GM12878 (cell line): Measurements from ENCODE around the gene CTNNAL1. TPM values are rescaled to one million over a fixed set of nuclear protein-coding genes. Genes with fewer than 3 reads are reported as not detected.

Experiments used
- ATAC-seq: fragments of 200-7000 bp; cut with Tn5 transposase; 3 replicates; pipeline ENCODE4 v1.9.1; 2020; ENCODE audit warnings: mild to moderate bottlenecking, moderate library complexity
- BruUV-seq: library from RNA; stranded (reverse); fragments of 400-500 nt; replicated peaks from 2 replicates; lab custom pipeline; 2021; lab: Mats Ljungman, UMichigan
- CTCF ChIA-PET: fragments of 300-600 bp; sonication (Branson Sonifier 250); formaldehyde crosslinking; extraction: SDS; loops from one replicate; lab custom pipeline; 2021; ENCODE audit warnings: inconsistent platforms; lab: Yijun Ruan, JAX
- POLR2A ChIA-PET: fragments of 350-600 bp; formaldehyde crosslinking; extraction: SDS; loops from one replicate; lab custom pipeline; 2021; ENCODE audit warnings: inconsistent platforms; lab: Charles Lee
- RAD21 ChIA-PET: fragments of 300-600 bp; sonication (Branson Sonifier 250); formaldehyde crosslinking; loops from one replicate; lab custom pipeline; 2023; ENCODE audit warnings: antibody characterized with exemption; ENCODE audit not compliant: unreplicated experiment; lab: Charles Lee
- SMC1A ChIA-PET: fragments of 300-600 bp; sonication (Branson Sonifier 250); formaldehyde crosslinking; loops from one replicate; lab custom pipeline; 2023; ENCODE audit not compliant: unreplicated experiment, uncharacterized antibody; lab: Charles Lee
- DNase-seq: peaks from one replicate; pipeline ENCODE4 v3.0.0-alpha.2; 2011; ENCODE audit warnings: low read depth, low spot score
- FAIRE-seq: peaks from 3 replicates; lab custom pipeline; 2011; peaks lifted over from hg19 to GRCh38; lab: Jason Lieb, UNC
- H2AFZ ChIP-seq: 2 replicates; pipeline ENCODE4 v1.6.0; 2011; ENCODE audit warnings: low read depth, low read length, control low read depth; ENCODE audit not compliant: control insufficient read depth
- H3K27ac ChIP-seq: 2 replicates; pipeline ENCODE4 v1.5.1; 2011; ENCODE audit warnings: control low read depth; ENCODE audit not compliant: control insufficient read depth, insufficient read depth
- H3K27me3 ChIP-seq, 2 experiments: replicated peaks in 1 of 2; 2 replicates each; pipeline versions ENCODE4 v1.6.0 to v1.6.1; 2011; ENCODE audit warnings: low read length in 1 of 2; ENCODE audit not compliant: control insufficient read depth in 2 of 2, insufficient read depth in 2 of 2
- H3K36me3 ChIP-seq, 2 experiments: 2 replicates each; pipeline ENCODE4 v1.5.1; 2011; ENCODE audit warnings: low read length in 1 of 2; ENCODE audit not compliant: control insufficient read depth in 2 of 2, insufficient read depth in 2 of 2
- H3K4me1 ChIP-seq: 2 replicates; pipeline ENCODE4 v1.6.1; 2011; ENCODE audit warnings: mild to moderate bottlenecking, low read length, moderate library complexity, mixed read lengths; ENCODE audit not compliant: control insufficient read depth, insufficient read depth
- H3K4me2 ChIP-seq: 2 replicates; pipeline ENCODE4 v1.6.0; 2011; ENCODE audit warnings: control low read depth; ENCODE audit not compliant: control insufficient read depth, insufficient read depth
- H3K4me3 ChIP-seq: fragments of 200-600 bp; sonication (generic); 2 replicates; pipeline ENCODE4 v1.5.1; 2016
- H3K79me2 ChIP-seq: 2 replicates; pipeline ENCODE4 v1.6.0; 2011; ENCODE audit warnings: low read length; ENCODE audit not compliant: control insufficient read depth, insufficient read depth
- H3K9ac ChIP-seq: 2 replicates; pipeline ENCODE4 v1.8.0; 2011; ENCODE audit warnings: low read length, control low read depth, mixed read lengths; ENCODE audit not compliant: control insufficient read depth, insufficient read depth
- H3K9me3 ChIP-seq: replicated peaks from 3 replicates; pipeline ENCODE4 v1.5.1; 2011; ENCODE audit warnings: mild to moderate bottlenecking, low read length; ENCODE audit not compliant: control insufficient read depth, insufficient read depth
- H4K20me1 ChIP-seq: 2 replicates; pipeline ENCODE4 v1.6.0; 2011; ENCODE audit not compliant: control insufficient read depth, insufficient read depth
- ATF2 ChIP-seq: IDR thresholded peaks from 2 replicates; pipeline ENCODE4 v1.6.1; 2012; ENCODE audit warnings: low read length, inconsistent platforms
- BHLHE40 ChIP-seq, 2 experiments: fragments of 450-650 bp in 1 of 2; IDR thresholded peaks; 2 replicates each; pipeline ENCODE4 v1.6.1; 2011 to 2017; ENCODE audit warnings: low read depth in 2 of 2, borderline replicate concordance in 1 of 2, improper control_type of control experiment in 1 of 2, low read length in 1 of 2, mild to moderate bottlenecking in 1 of 2
- CBFB ChIP-seq: IDR thresholded peaks from 2 replicates; pipeline ENCODE4 v1.6.1; 2016; ENCODE audit warnings: antibody characterized with exemption, low read depth
- CUX1 ChIP-seq: IDR thresholded peaks from 2 replicates; pipeline ENCODE4 v1.6.1; 2012; ENCODE audit warnings: improper control_type of control experiment, low read depth, low read length; ENCODE audit not compliant: insufficient replicate concordance
- ELK1 ChIP-seq: IDR thresholded peaks from 2 replicates; pipeline ENCODE4 v1.6.1; 2012; ENCODE audit warnings: low read depth, low read length, improper control_type of control experiment
- ESRRA ChIP-seq: IDR thresholded peaks from 2 replicates; pipeline ENCODE4 v1.6.1; 2012; ENCODE audit warnings: mild to moderate bottlenecking, low read length, improper control_type of control experiment
- HDAC2 ChIP-seq: fragments of 200-600 bp; sonication (generic); IDR thresholded peaks from 2 replicates; pipeline ENCODE4 v1.6.1; 2017
- KLF5 ChIP-seq: fragments of 450-650 bp; IDR thresholded peaks from 2 replicates; pipeline ENCODE4 v1.6.1; 2014; ENCODE audit warnings: mild to moderate bottlenecking; ENCODE audit not compliant: partially characterized antibody
- MEF2A ChIP-seq: IDR thresholded peaks from 2 replicates; pipeline ENCODE4 v1.6.1; 2011; ENCODE audit warnings: low read depth, mild to moderate bottlenecking, low read length, moderate library complexity; ENCODE audit not compliant: insufficient read depth
- MYC ChIP-seq: IDR thresholded peaks from 2 replicates; pipeline ENCODE4 v1.6.1; 2011; ENCODE audit warnings: mild to moderate bottlenecking, low read length, moderate library complexity, inconsistent platforms; ENCODE audit not compliant: insufficient read depth, insufficient replicate concordance, insufficient read length, severe bottlenecking
- NFIC ChIP-seq: IDR thresholded peaks from 2 replicates; pipeline ENCODE4 v1.6.1; 2012; ENCODE audit warnings: low read depth, mild to moderate bottlenecking, inconsistent platforms, low read length, moderate library complexity
- RUNX3 ChIP-seq: IDR thresholded peaks from 2 replicates; pipeline ENCODE4 v1.6.1; 2012; ENCODE audit warnings: low read length, inconsistent platforms
- SREBF2 ChIP-seq: IDR thresholded peaks from 2 replicates; pipeline ENCODE4 v1.6.1; 2012; ENCODE audit warnings: mild to moderate bottlenecking, low read length
- SRF ChIP-seq, 2 experiments: IDR thresholded peaks; 2 replicates each; pipeline ENCODE4 v1.6.1; 2011; ENCODE audit warnings: low read depth in 2 of 2, low read length in 2 of 2, mild to moderate bottlenecking in 1 of 2, moderate library complexity in 1 of 2
- TAF1 ChIP-seq: IDR thresholded peaks from 2 replicates; pipeline ENCODE4 v1.6.1; 2011; ENCODE audit warnings: mild to moderate bottlenecking, low read depth, low read length, borderline replicate concordance
- ZBED1 ChIP-seq: IDR thresholded peaks from 2 replicates; pipeline ENCODE4 v1.6.1; 2016; ENCODE audit warnings: borderline replicate concordance
- ZNF274 ChIP-seq: IDR thresholded peaks from one replicate; pipeline ENCODE4 v1.8.0; 2011; ENCODE audit not compliant: insufficient read length, insufficient read depth
- WGBS: methylation state at CpG from one replicate; pipeline ENCODE4 v1.1.6; 2016; ENCODE audit warnings: low lambda C conversion rate; ENCODE audit not compliant: insufficient replicate concordance, insufficient coverage; ENCODE audit errors: missing lambda C conversion rate; 5-methylcytosine and 5-hydroxymethylcytosine counted together
- in situ Hi-C: fragments of 300-500 bp; cut with MboI; formaldehyde crosslinking; loops from 9 replicates; pipeline ENCODE4 v1.14.3; 2018; ENCODE audit warnings: mixed read lengths
- intact Hi-C: fragments of 100-400 bp; cut with micrococcal nuclease; formaldehyde crosslinking; loops from one replicate; pipeline ENCODE4 v1.14.2; 2022; ENCODE audit not compliant: unreplicated experiment
- polyA plus RNA-seq, 11 experiments: library from polyadenylated mRNA; depleted of rRNA in 4 of 11; unstranded in 6 of 11; stranded (reverse) in 5 of 11; fragments of >200 nt; fragmentation: Nextera tagmentation in 4 of 11; fragmentation: Illumina TruSeq in 1 of 11; extraction: Ambion mirVana in 4 of 11; extraction: Trizol in 1 of 11; gene quantifications; 1 replicate in 1 of 11; 2 replicates in 10 of 11; pipeline versions ENCODE4 v1.2.1 to v1.2.3, GENCODE V29; 2011 to 2016; ENCODE audit warnings: inconsistent platforms in 2 of 11, missing spikeins in 2 of 11, low read depth in 1 of 11
- total RNA-seq, 4 experiments: library from RNA; depleted of rRNA in 3 of 4; stranded (reverse); fragments of >200 nt in 3 of 4; fragmentation: Illumina TruSeq in 1 of 4; extraction: Trizol in 1 of 4; gene quantifications; 2 replicates each; pipeline versions ENCODE4 v1.2.1 to v1.2.3, GENCODE V29; 2013 to 2021

Gene CTNNAL1
- total and polyA plus RNA-seq, 10 of the 15 experiments (the other 5 are each of a cell fraction or from before 2014, with no cell fraction given): 16.3 to 82.5 (median 45.2) TPM

- TF ChIP-seq CUX1: no peak
- no peak for TF ChIP-seq MEF2A
- no peak for TF ChIP-seq SRF (IDR thresholded peaks at IDR 0.05; ENCODE audit: low read depth in 2 of 2, low read length in 2 of 2)
- TF ChIP-seq ZBED1: no peak
- TF ChIP-seq ZNF274: no peak
Observed at GRCh38 chr9:109031241-109031640, 17.9 kb upstream of the CTNNAL1 start (continued).

GRCh38 chr9:109030426-109030825, 17.1 kb upstream of the CTNNAL1 start:
- no peak for FAIRE-seq
- POLR2A ChIA-PET: no interaction called here
- TF ChIP-seq TAF1: no peak
- TF ChIP-seq CBFB: no peak
- TF ChIP-seq ATF2: no peak
- TF ChIP-seq ESRRA: no peak
- no peak for TF ChIP-seq BHLHE40 (IDR thresholded peaks at IDR 0.05; ENCODE audit: borderline replicate concordance in 1 of 2, low read depth in 2 of 2, low read length in 1 of 2)
- no peak for TF ChIP-seq RUNX3
- TF ChIP-seq MYC: no peak
- no peak for TF ChIP-seq NFIC
- TF ChIP-seq HDAC2: no peak
- no peak for TF ChIP-seq KLF5
- TF ChIP-seq ELK1: no peak
- TF ChIP-seq SREBF2: no peak
- TF ChIP-seq ZBED1: no peak

More at GRCh38 chr9:109030426-109030825, 17.1 kb upstream of the CTNNAL1 start:
- H3K4me2 ChIP-seq: no peak overlapping the region
- intact Hi-C loops: no loop called here
- no peaks in the 10 kb centered on the region for H3K9me3 ChIP-seq
- no peaks in the 10 kb centered on the region for H3K79me2 ChIP-seq
- SMC1A ChIA-PET: interaction anchor here (1.5 kb wide), 1 partner anchor 10 kb away, joined by 3 read pairs; no protein-coding TSS in a partner anchor
- in situ Hi-C loops: no loop called here
- H3K36me3 ChIP-seq: peaks cover 0 to 10% of the 10 kb centered on the region in 2 experiments; a peak in 3 of 4 replicates
- no peaks in the 10 kb centered on the region for H4K20me1 ChIP-seq
- H3K4me3 ChIP-seq: no peak overlapping the region
- H3K9ac ChIP-seq: no peak overlapping the region
- no peaks in the 10 kb centered on the region for H3K27me3 ChIP-seq
- 100% methylated on average over 4 of the region's 4 CpGs for WGBS
- CTCF ChIA-PET: no interaction called here
- no peak overlapping the region for H3K27ac ChIP-seq
- no peak for ATAC-seq
- H3K4me1 ChIP-seq: no peaks in the 10 kb centered on the region
- RAD21 ChIA-PET: no interaction called here
- DNase-seq: no peak
- no TSS peak for BruUV-seq
- H2AFZ ChIP-seq: no peak overlapping the region
